Measurements from ENCODE around the gene ADGRG1. TPM values are rescaled to one million over a fixed set of nuclear protein-coding genes. Genes with fewer than 3 reads are reported as not detected.
A peak's percentile ranks its signal among the peaks of the same experiment; 100 is the strongest.

Gene ADGRG1
- total and polyA plus RNA-seq, 12 donors: 1.8 to 69.9 (median 41.4) TPM

- Histone ChIP-seq H3K4me3 (no peak overlapping the region), H3K4me1 (replicated peaks in 1 of 2) (no peaks in the 10 kb centered on the region), H3K27me3 (no peaks in the 10 kb centered on the region), H3K27ac (no peak overlapping the region), H3K9me3 (replicated peaks in 1 of 3) (no peaks in the 10 kb centered on the region), H3K36me3 (replicated peaks in 1 of 2) (peaks cover 0 to 2% of the 10 kb centered on the region in 2 donors)
- no peak for TF ChIP-seq POLR2A (IDR thresholded peaks at IDR 0.05)
- no peak for TF ChIP-seq CTCF (IDR thresholded peaks at IDR 0.05)
- peak; percentile 40 to 89 (median 77) for DNase-seq
- 55 to 80% (median 66%) methylated on average over 1 to 17 of the region's 17 CpGs for WGBS, 4 donors
- intact Hi-C loops (cut with DNase I): no loop called here
Measured at GRCh38 chr16:57667526-57668262, 39.3 kb downstream of the ADGRG1 start.

DNA sequence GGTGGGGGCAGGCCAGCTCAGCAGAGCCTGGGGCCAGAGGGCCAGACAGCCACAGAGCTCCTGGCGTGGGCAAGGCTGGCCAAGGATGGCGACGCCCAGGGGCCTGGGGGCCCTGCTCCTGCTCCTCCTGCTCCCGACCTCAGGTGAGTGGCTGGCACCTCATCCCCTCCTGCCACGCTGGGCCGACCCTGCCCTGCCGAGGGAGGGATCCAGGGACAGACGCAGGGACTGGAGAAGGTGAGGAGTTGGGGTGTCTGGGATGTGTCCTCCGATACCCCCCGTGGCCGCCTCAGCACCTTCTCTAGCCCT, 39.8 kb downstream of the ADGRG1 start, which contains the start of gene ADGRG3:
Gene ADGRG3, plus strand, starts transcription at position 44 of the 309 bp plus-strand sequence. Its CDS starts 42 bp downstream, at position 86.
- DNase-seq: no peak
- TF ChIP-seq POLR2A (IDR thresholded peaks at IDR 0.05) (no peak), CTCF (IDR thresholded peaks at IDR 0.05) (no peak)
- Histone ChIP-seq H3K27ac (no peak within 1 kb of the TSS), H3K9me3 (replicated peaks in 1 of 3) (no peaks in the 10 kb centered on the region), H3K4me3 (no peak within 1 kb of the TSS), H3K27me3 (no peaks in the 10 kb centered on the region), H3K4me1 (replicated peaks in 1 of 2) (no peaks in the 10 kb centered on the region), H3K36me3 (replicated peaks in 1 of 2) (no peaks in the 10 kb centered on the region)
- 83 to 93% (median 89%) methylated on average over 8 to 11 of the region's 11 CpGs for WGBS, 4 donors
- intact Hi-C loops (cut with DNase I): no loop called here

DNA sequence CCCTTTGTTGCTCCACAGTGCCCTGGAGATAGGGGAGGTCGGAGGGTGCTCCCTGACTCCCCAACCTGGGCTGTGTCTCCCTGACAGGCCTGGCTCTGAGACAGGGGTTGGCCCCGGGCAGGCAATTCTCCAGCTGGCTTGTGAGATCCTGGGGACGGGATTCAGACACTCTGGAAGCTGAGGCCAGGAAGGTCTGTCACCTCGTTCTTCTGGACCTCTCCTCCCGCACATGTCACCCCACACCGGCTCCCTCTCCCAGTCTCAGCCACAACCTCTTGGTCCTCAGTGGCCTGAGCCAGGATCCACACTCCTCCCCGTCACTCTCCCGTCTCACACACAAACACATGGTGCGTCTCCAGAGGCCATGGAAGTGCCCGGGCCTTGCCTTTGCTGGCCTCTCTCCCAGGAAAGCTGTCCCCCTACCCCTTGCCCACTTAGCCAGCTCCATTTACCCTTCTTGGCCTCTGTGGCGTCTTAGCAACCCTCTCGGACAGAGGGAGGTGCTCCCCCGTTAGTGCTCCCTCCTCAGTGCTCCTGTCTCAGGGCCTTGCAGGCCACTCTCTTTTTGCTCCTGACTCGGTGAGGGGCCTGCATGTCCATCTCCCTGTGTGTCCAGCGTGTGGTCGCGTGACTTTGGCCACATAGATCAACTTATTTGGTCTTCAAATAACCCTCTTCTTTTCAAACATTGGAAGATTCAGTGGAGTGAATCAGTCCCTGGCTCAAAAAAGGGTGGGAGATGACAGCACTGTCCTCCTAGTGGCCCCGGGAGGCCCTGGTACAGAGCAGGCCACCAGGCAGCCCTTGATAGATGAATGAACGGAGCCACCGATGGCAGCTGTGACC, 40.4 kb downstream of the ADGRG1 start:
- Histone ChIP-seq H3K9me3 (replicated peaks in 1 of 3) (no peaks in the 10 kb centered on the region), H3K4me1 (replicated peaks in 1 of 2) (no peaks in the 10 kb centered on the region), H3K4me3 (no peak overlapping the region), H3K36me3 (replicated peaks in 1 of 2) (no peaks in the 10 kb centered on the region), H3K27ac (no peak overlapping the region), H3K27me3 (no peaks in the 10 kb centered on the region)
- TF ChIP-seq CTCF (IDR thresholded peaks at IDR 0.05) (no peak), POLR2A (IDR thresholded peaks at IDR 0.05) (no peak)
- WGBS, 4 donors: 90 to 92% (median 91%) methylated on average over 17 to 20 of the region's 20 CpGs
- intact Hi-C loops (cut with DNase I): no loop called here
- no peak for DNase-seq

- H3K27ac ChIP-seq: no peak overlapping the region
- no peaks in the 10 kb centered on the region for H3K27me3 ChIP-seq
- H3K4me3 ChIP-seq: no peak overlapping the region
- H3K9me3 ChIP-seq (replicated peaks in 1 of 3): no peaks in the 10 kb centered on the region
- H3K36me3 ChIP-seq (replicated peaks in 1 of 2): no peaks in the 10 kb centered on the region
- DNase-seq: no peak
- no peak for TF ChIP-seq POLR2A (IDR thresholded peaks at IDR 0.05)
- TF ChIP-seq CTCF (IDR thresholded peaks at IDR 0.05): no peak
- WGBS, 4 donors: 84 to 95% (median 88%) methylated on average over 10 to 12 of the region's 12 CpGs
- intact Hi-C loops (cut with DNase I): no loop called here
- H3K4me1 ChIP-seq (replicated peaks in 1 of 2): no peaks in the 10 kb centered on the region
Measured at GRCh38 chr16:57669476-57670162, 41.2 kb downstream of the ADGRG1 start.
